Heart left ventricle (tissue), 13 donors: Measurements from ENCODE around the gene WRAP73.

Source experiments
- CTCF ChIP-seq, 12 donors: fragments of 200-600 bp; sonication (generic) in 4 of 12; IDR thresholded peaks; one replicate each; pipeline versions ENCODE4 v1.5.0 to v1.8.0; 2018 to 2022; ENCODE audit warnings: antibody characterized with exemption in 12 of 12, mild to moderate bottlenecking in 5 of 12
- POLR2A ChIP-seq, 2 donors: fragments of 450-650 bp; IDR thresholded peaks; one replicate each; pipeline ENCODE4 v1.6.1; 2017; ENCODE audit warnings: antibody characterized with exemption in 2 of 2, mild to moderate bottlenecking in 2 of 2, moderate library complexity in 2 of 2
- donor health status: ischemic (EF 13 %, LVEDD 7.1; RV severe dilation, severe dysfunction).
- donor health status: DM: no; HTN: yes; CAD: no.
- donor health status: DM: no; HTN: no; CAD: no.
- donor health status: ischemic (EF 25% LVEDD 6.9; RV normal size, moderate dysfunction).
- donor health status: ischemic (EF 25% LVEDD 5.7; RV mildly dilated, moderate dysfunction).
- donor health status: ischemic (EF 35%, LVEDD 5.7; RV mildly dilated, moderate dysfunction).
- donor health status: nonischemic (EF 11% LVEDD 7.7; RV severe dilation, severe dysfunction).
- donor health status: DM: yes; HTN: yes; CAD: no.
- donor health status: PGD.
- donor health status: ischemic (EF 29% LVEDD 5.4; RV normal size, mild dysfunction).
- donor health status: nonischemic (EF 23%, LVEDD 6.1; RV moderate dilation, normal function).

GRCh38 chr1:3604997-3605823 lies 44.7 kb downstream of the WRAP73 start:
- TF ChIP-seq CTCF (IDR thresholded peaks at IDR 0.05): no peak
- no peak for TF ChIP-seq POLR2A (IDR thresholded peaks at IDR 0.05)
